Left cardiac atrium (tissue), 4 donors: Measurements from ENCODE around the gene RHOD. TPM values are rescaled to one million over a fixed set of nuclear protein-coding genes. Genes with fewer than 3 reads are reported as not detected.

Experiments used
- ATAC-seq, 2 donors: fragments of 200-7000 bp; cut with Tn5 transposase; one replicate each; pipeline ENCODE4 v1.9.1; 2020; ENCODE audit warnings: mild to moderate bottlenecking in 2 of 2, moderate library complexity in 2 of 2
- DNase-seq: peaks from one replicate; pipeline ENCODE4 v3.0.0-alpha.2; 2020
- intact Hi-C, 2 donors: fragments of 100-400 bp; cut with DNase I; formaldehyde crosslinking; loops; one replicate each; pipeline versions ENCODE4 v1.14.1 to v1.15.1; 2022 to 2023
- total RNA-seq, 2 donors: library from RNA; stranded (reverse); fragmentation: NEBNext Ultra II Directional; extraction: Animal tissue kit (Norgen Biotek cat#: 25700); gene quantifications; one replicate each; pipeline ENCODE4 v1.2.1, GENCODE V29; 2021
- donor health status: DM: no; HTN: yes; CAD: no.
- donor health status: DM: no; HTN: yes; CAD: no; lungs with severe emphysema.
- donor health status: DM: yes; HTN: yes; CAD: no.
- donor health status: Dilated cardiomyopathy.

Gene RHOD
- total RNA-seq, 2 donors from 2014 or later: 33.6 to 42.8 TPM

DNA sequence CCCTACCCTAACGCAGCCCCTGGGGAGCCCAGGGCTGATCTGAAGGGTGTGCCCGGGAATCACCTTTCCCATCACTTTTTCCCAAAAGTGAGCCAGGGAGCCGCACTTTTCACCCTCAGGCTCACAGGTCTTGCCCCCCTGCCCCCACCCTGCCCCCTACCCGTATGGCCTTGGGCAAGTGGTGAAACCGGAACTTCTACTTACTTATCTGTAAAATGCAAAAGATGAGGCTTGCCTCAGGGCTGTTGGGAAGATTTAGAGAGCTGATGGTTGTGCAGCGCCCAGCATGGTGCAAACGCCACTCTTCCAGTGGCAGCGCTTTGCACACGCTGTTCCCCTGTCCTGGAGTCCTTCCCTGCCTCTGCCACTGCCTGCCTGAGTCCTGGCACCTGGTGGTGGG lies 25.7 kb upstream of the RHOD start:
- ATAC-seq (no peak), DNase-seq (no peak)
- intact Hi-C loops: no loop called here

GRCh38 chr11:67031791-67032561 lies 24.7 kb upstream of the RHOD start:
- ATAC-seq (no peak), DNase-seq (no peak)
- intact Hi-C loops: no loop called here

DNA sequence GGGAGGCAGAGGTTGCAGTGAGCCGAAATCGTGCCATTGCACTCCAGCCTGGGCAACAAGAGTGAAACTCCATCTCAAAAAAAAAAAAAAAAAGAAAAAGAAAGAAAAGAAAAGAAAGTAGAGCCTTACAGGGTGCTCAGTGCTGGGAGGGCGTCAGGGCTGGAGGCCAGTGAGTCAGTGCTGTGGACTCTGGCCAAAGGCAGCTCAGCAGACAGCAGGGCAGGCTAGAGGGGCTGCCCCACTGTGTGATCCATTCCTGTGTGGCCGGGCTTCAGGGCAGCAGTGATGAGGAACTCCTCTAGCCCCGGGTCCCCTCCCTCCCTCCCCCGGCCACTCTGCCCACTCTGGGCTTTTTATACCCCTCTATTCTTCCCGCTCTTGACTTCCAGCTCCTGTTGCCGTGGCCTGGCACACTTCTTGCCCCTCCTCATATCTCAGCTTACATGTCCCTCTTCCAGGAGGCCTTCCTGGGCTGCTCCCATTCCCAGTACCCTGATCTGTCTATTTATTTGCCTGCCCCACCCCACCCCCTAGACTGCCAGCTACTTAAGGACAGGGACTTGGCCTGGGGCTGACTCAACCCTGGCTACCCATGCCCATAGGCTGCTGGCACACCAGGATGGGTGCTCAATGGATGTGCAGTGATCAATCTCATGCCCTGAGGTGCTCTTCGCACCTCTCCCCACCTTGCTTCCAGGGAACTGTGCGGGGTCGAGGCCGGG lies 23.7 kb upstream of the RHOD start:
- peak; percentile 58 for DNase-seq
- intact Hi-C loops: no loop called here
- ATAC-seq: peak; percentile 84 to 97

DNA sequence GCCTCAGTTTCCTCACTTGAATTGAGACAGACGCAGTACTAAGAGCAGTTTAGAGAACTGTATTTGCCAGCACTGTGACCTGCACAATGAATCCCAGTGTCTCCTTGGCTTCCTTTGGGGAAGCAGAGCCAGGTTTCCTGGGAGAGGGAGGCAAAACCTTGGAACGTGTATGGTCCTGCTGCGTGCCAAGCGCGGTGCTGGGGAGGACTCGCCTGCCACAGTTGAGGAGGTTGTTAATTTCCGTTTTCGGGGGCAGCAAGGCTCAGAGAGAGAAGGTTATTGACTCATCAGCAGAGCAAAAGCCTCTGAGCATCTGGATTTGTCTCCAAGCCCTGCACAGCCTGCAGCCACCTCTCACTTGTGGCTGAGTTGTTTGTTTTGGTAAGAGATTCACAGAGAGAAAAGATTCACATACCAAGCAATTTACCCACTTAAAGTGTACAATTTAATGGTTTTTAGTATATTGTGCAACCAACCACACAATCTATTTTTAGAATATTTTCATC lies 22.9 kb upstream of the RHOD start:
- peak; percentile 25 to 73 for ATAC-seq
- no peak for DNase-seq
- intact Hi-C loops: no loop called here

GRCh38 chr11:67034350-67034749 lies 22.3 kb upstream of the RHOD start:
- DNase-seq (no peak), ATAC-seq (no peak)
- intact Hi-C loops: no loop called here

DNA sequence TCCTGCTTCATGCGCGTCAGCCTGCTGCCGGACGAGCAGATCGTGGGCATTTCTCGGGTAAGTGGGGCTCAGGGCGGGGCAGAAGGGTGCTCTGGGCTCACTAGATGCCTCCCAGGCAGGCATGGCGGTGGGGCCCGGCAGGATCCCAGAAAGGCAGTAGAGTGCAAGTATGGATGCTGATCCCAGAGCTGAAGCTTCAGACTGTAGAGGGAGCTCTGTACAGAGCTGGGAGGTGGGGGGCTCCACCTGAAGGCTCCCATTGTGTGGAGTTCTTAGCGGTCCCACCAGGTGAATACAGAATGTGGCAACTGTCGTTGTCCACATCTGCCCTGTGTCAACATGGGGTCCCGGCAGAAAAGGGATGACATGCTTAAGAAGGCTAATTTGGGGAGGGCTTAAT lies 16.5 kb upstream of the RHOD start:
- DNase-seq (no peak), ATAC-seq (no peak)
- intact Hi-C loops: no loop called here

DNA sequence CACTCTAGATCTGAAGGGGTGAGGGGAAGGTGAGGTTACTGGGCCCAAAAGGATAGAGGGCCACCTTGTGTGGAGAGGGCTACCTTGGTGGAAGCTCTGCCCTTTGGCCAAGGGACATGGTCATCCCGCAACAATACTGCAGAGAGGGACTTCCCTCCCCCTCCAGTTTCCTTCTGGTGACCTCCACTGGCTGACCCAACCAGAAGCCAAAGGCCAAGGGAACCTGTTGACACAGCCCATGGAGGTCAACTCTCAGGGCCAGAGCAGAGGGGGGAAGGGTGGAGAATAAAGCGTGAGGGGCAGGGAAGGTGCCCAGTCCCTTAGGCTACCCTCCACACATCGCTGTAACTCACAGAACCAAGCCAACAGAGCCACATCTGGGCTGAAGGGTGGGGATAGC lies 15.0 kb upstream of the RHOD start:
- no peak for DNase-seq
- ATAC-seq: no peak
- intact Hi-C loops: no loop called here

GRCh38 chr11:67043572-67044349 lies 12.9 kb upstream of the RHOD start:
- no peak for DNase-seq
- ATAC-seq: no peak
- intact Hi-C loops: no loop called here

DNA sequence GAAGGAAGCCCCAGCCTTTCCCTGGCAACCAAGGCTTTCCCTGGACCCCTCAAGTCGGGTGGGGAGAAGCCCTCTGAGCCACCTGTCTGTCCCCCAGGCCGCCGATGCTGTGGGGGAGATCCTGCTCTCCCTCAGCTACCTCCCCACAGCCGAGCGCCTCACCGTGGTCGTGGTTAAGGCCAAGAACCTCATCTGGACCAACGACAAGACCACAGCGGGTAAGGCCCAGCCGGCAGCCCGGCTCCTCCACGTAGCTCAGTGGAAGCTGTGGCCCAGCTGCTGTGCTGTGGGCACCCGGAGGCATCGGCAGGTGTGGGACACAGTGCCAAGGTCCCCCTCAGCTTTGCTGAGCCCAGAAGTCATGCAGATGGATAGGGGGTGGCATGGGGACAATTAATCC lies 12.2 kb upstream of the RHOD start:
- intact Hi-C loops: no loop called here
- DNase-seq (no peak), ATAC-seq (no peak)

DNA sequence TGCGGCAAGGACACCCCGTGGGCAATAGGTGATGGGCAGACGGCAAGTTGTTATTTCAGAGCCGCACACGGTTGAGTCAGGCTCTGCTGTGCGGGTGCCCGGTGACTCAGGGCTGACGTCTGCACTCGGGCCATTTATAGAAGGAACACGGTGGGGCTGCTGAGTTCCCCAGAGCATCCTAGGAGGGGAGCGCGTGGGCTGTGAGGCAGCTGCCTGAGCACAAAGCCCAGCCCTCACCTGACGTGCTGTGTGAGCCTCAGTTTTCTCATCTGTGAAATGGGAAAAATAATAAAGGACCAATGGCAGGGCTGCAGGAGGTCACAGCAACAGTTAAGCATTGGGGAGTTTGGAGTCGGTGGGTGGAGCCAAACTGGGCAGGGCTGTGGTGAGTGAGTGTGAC lies 11.3 kb upstream of the RHOD start:
- intact Hi-C loops: no loop called here
- DNase-seq (no peak), ATAC-seq (peak in 1 of 2 donors; percentile 27)

DNA sequence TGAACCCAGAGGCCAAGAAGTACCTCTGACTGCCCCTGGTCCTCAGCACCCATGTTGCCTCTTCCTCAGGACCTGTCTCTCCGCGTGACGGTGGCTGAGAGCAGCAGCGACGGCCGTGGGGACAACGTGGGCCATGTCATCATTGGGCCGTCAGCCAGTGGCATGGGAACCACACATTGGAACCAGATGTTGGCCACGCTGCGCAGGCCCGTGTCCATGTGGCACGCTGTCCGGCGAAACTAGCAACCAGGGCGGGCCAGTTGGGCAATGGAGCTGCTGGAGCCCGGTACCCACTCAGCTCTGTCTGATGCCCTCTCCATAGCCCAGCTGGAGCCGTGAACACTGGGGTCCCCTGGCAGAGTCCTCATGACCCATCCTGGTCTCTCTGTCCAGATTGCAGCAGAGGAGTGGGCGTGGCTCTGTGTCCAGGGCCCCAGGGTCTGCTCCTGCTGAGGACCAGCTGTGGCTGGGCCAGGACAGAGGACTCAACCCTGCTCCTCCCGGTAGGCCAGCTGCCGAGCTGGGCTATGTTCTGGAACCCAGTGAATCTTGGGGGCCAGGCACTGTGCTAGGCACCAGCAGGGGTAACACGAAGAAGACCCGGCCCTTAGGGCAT lies 8.0 kb upstream of the RHOD start:
- no peak for ATAC-seq
- intact Hi-C loops: no loop called here
- no peak for DNase-seq

GRCh38 chr11:67050139-67050538 lies 6.5 kb upstream of the RHOD start:
- no peak for ATAC-seq
- DNase-seq: no peak
- intact Hi-C loops: no loop called here

DNA sequence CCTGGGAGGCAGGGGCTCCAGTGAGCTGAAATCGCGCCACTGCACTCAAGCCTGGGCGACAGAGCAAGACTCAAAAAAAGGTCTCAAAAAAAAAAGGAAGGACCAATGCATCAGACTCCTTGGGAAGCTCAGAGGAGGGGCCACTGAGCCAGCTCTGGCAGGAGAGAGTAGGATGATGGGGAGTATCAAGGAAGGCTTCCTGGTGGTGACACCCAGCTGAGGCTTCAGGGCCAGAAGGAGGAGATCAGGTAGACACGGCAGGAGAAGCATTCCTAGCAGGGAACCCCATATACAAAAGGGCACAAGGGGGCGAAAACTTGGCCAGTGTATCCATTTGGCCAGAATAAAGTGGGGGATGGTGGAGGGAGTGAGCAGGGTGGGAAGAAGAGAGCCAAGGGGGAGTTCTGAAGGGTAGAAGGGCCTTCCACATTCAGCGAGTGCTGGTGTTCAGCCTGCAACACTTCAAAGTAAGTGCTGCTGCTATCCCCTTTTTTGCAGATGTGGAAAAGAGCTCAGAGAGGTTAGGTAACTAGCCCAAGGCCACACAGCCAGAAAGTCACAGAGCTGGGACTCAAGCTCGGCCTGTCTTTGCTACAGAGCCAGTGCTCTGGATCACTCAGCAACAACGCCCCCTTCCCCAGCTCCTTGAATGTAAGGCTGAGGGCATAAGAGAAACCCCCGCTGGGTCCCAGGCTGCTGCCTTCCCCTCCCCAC lies 5.3 kb upstream of the RHOD start:
- no peak for DNase-seq
- intact Hi-C loops: no loop called here
- ATAC-seq: no peak

DNA sequence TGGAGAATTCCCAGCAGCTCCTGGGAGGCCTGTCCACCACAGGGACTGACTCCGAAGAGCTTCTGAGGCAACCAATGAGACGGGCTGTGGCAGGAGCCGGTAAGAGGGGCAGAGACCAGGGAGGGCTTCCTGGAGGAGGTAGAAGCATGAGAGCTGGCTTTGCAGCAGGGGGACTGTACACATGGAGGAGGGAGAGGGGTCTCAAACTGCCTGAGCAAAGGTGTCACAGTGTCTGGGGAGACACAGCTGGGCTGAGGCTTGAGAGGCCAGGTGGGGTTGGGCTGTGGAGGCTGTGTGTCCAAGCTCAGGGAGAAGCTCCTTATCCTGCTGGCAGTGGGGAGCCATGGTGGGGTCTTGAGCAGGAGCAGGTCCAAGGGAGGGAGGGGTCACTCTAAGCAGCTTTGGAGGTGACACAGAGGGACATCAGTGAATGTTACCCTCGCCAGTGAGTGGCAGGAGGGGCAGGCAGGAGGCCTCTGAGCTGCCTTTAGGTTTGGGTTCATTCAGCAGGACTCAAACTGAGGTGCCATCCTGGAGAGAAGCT lies 4.6 kb upstream of the RHOD start:
- intact Hi-C loops: no loop called here
- ATAC-seq: no peak

DNA sequence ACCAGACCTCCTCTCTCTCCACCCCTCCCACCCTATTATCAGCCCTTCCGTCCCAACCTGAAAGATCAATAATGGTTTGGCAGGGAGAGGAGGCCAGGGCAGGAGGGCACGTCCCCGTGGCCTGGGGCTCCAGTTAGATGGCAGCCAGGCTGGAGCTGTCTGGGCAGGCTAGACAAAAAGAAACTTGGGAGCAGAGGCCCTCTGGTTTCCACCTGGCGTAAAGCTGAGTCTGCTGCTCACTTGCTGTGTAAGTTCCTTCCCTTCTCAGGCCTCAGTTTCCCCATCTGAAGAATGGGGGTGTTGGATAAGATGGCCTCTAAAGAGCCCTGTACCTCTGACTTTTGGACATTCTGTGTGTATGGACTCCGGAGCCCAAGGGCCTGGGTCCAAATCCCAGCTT lies 3.8 kb upstream of the RHOD start:
- intact Hi-C loops: no loop called here
- ATAC-seq (no peak), DNase-seq (no peak)

More for the DNA sequence above, 4.6 kb upstream of the RHOD start:
- DNase-seq: no peak

DNA sequence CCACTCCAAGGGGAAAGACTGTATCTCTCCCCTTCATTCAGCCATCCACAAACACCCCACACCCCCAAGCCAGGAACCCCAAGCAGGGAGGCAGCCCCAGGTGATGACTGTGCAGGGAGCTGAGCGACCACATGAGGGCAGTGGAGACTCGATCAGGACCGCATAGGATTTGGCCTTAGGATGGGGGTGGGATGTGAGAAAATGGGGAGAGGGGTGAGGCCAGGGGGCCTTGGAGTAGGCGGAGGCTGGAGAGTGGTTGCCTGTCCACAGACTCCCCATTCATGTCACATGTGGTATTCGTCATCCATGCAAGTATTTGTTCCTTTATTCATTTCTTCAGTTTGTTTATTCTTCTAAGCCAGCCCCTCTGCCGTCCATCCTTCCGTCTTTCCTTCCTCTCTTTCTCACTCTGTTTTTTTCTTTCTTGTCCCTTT lies 2.7 kb upstream of the RHOD start:
- ATAC-seq: peak; percentile 34 to 43

DNA sequence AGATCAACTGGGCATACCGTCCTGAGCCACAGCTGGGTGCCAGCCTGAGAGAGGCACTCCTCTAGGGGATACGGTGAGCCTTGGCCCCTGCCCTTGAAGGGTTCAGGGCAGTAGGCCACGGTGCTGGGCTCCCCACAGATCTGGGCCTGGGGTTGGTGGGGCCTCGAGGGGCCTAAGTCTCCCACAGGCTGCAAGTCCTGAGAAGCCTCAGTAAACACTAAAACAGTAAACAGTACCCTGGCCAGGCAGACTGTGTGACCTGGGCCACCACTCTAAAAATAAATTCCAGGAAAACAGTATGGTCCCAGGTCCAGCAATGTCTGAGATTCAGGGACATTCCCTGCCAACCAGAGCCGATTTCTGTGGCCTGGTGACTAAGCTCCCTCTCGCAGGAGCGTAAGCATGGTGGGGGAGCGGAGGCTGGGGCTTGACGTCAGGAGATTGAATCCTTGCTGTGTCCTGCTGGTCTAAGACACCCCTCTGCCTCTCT lies 2.3 kb upstream of the RHOD start:
- peak in 1 of 2 donors; percentile 15 for ATAC-seq
- intact Hi-C loops: no loop called here
- DNase-seq: no peak

More for the DNA sequence above, 2.7 kb upstream of the RHOD start:
- peak; percentile 55 for DNase-seq
- intact Hi-C loops: no loop called here

GRCh38 chr11:67054836-67055523 lies 1.7 kb upstream of the RHOD start:
- intact Hi-C loops: no loop called here
- ATAC-seq (peak; percentile 54 to 74), DNase-seq (peak; percentile 70)
